ENCODE data around the gene SLC35F1.

DNA sequence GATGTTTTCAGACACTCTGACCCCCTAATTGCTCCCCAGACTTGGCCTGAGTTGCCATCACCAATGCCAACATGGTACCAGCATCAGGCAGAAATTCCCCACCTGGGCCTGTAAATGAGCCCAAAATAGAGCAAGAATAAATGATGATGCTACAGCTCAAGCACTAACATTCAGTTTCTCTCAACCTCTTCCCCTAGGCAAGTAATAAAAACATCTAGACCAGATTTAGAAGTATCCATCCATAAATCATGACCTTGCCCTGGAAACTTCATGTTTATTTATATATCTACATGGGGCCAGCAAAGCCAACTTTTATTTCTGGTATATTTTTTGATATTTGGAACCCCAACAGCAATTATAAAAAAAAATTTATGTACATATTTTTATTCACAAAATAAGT, 419.6 kb downstream of the SLC35F1 start:
- TF ChIP-seq, protein P1, sequence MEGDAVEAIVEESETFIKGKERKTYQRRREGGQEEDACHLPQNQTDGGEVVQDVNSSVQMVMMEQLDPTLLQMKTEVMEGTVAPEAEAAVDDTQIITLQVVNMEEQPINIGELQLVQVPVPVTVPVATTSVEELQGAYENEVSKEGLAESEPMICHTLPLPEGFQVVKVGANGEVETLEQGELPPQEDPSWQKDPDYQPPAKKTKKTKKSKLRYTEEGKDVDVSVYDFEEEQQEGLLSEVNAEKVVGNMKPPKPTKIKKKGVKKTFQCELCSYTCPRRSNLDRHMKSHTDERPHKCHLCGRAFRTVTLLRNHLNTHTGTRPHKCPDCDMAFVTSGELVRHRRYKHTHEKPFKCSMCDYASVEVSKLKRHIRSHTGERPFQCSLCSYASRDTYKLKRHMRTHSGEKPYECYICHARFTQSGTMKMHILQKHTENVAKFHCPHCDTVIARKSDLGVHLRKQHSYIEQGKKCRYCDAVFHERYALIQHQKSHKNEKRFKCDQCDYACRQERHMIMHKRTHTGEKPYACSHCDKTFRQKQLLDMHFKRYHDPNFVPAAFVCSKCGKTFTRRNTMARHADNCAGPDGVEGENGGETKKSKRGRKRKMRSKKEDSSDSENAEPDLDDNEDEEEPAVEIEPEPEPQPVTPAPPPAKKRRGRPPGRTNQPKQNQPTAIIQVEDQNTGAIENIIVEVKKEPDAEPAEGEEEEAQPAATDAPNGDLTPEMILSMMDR (IDR thresholded peaks at IDR 0.05): no peak
- no peak for TF ChIP-seq POLR2A (IDR thresholded peaks at IDR 0.05)
